PC-3 (cell line): ENCODE measurements around the gene PDE4DIP. TPM values are rescaled to one million over a fixed set of nuclear protein-coding genes. Genes with fewer than 3 reads are reported as not detected.
A peak's percentile ranks its signal among the peaks of the same experiment; 100 is the strongest.
"Not testable (repeated sequence)": the region's sequence is repeated elsewhere in the genome, so short reads cannot be mapped to it uniquely, and the experiment has no call there.

Source experiments
- ATAC-seq: fragments of 200-7000 bp; cut with Tn5 transposase; 2 replicates; pipeline ENCODE4 v1.9.1; 2020; ENCODE audit warnings: mild to moderate bottlenecking, moderate library complexity
- BruUV-seq: library from RNA; stranded (reverse); fragments of 400-500 nt; replicated peaks from 2 replicates; lab custom pipeline; 2021; lab: Mats Ljungman, UMichigan
- CTCF ChIA-PET: fragments of 300-600 bp; sonication (Branson Sonifier 250); formaldehyde crosslinking; loops from one replicate; lab custom pipeline; 2022; ENCODE audit warnings: antibody characterized with exemption; lab: Charles Lee
- POLR2A ChIA-PET: fragments of 300-600 bp; sonication (Branson Sonifier 250); formaldehyde crosslinking; loops from one replicate; lab custom pipeline; 2022; ENCODE audit warnings: antibody characterized with exemption; ENCODE audit not compliant: unreplicated experiment; lab: Charles Lee
- DNase-seq: peaks from one replicate; pipeline ENCODE4 v3.0.0-alpha.2; 2015
- H2AFZ ChIP-seq: fragments of 300-600 bp; sonication (generic); 2 replicates; pipeline ENCODE4 v1.6.0; 2016; ENCODE audit warnings: antibody characterized with exemption, low read length
- H3F3A ChIP-seq: fragments of 300-600 bp; sonication (generic); one replicate; pipeline ENCODE4 v1.6.0; 2017; ENCODE audit warnings: antibody characterized with exemption, low read length, control low read depth, mild to moderate bottlenecking; ENCODE audit not compliant: unreplicated experiment
- H3K27ac ChIP-seq: fragments of 300-600 bp; sonication (generic); 2 replicates; pipeline ENCODE4 v1.5.1; 2016; ENCODE audit warnings: mild to moderate bottlenecking, low read length
- H3K27me3 ChIP-seq: fragments of 300-600 bp; sonication (generic); 2 replicates; pipeline ENCODE4 v1.6.1; 2016; ENCODE audit warnings: low read length, mixed read lengths
- H3K36me3 ChIP-seq: fragments of 300-600 bp; sonication (generic); 2 replicates; pipeline ENCODE4 v1.6.1; 2016; ENCODE audit warnings: low read depth, mixed run types, low read length, mixed read lengths
- H3K4me1 ChIP-seq: fragments of 300-600 bp; sonication (generic); 2 replicates; pipeline ENCODE4 v1.5.1; 2016; ENCODE audit warnings: low read length; ENCODE audit not compliant: insufficient read depth
- H3K4me2 ChIP-seq: fragments of 300-600 bp; sonication (generic); 2 replicates; pipeline ENCODE4 v1.6.0; 2016; ENCODE audit warnings: low read length
- H3K4me3 ChIP-seq: fragments of 300-600 bp; sonication (generic); 2 replicates; pipeline ENCODE4 v1.5.1; 2016; ENCODE audit warnings: mild to moderate bottlenecking, low read length, mixed read lengths
- H3K79me2 ChIP-seq: fragments of 300-600 bp; sonication (generic); 2 replicates; pipeline ENCODE4 v1.6.1; 2017; ENCODE audit warnings: low read length, mixed read lengths
- H3K9ac ChIP-seq: fragments of 300-600 bp; sonication (generic); 2 replicates; pipeline ENCODE4 v1.6.0; 2016; ENCODE audit warnings: mild to moderate bottlenecking, low read length
- H3K9me2 ChIP-seq: fragments of 300-600 bp; sonication (generic); replicated peaks from 2 replicates; pipeline ENCODE4 v1.6.1; 2016; ENCODE audit warnings: mixed run types, low read length, mixed read lengths
- H3K9me3 ChIP-seq: fragments of 300-600 bp; sonication (generic); 2 replicates; pipeline ENCODE4 v1.6.1; 2016; ENCODE audit warnings: low read length, mixed read lengths
- H4K20me1 ChIP-seq: fragments of 300-600 bp; sonication (generic); 2 replicates; pipeline ENCODE4 v1.6.1; 2016; ENCODE audit warnings: low read length, mixed read lengths
- intact Hi-C: fragments of 100-400 bp; cut with micrococcal nuclease; formaldehyde crosslinking; loops from 2 replicates; pipeline ENCODE4 v1.9.0; 2023
- total RNA-seq: library from RNA; depleted of rRNA; stranded (reverse); fragments of >200 nt; gene quantifications from 2 replicates; pipeline ENCODE4 v1.2.3, GENCODE V29; 2014

PDE4DIP gene
- total RNA-seq, 1 experiment from 2014 or later: 20.1 TPM

GRCh38 chr1:148975866-148976537 lies 131.8 kb downstream of the PDE4DIP start:
- TSS peak; percentile 68 for BruUV-seq
- DNase-seq: peak; percentile 61
- peak overlapping the region; percentile 47 for H3K9ac ChIP-seq
- H3K79me2 ChIP-seq, H3K4me3 ChIP-seq, H3K9me2 ChIP-seq, H3K27me3 ChIP-seq, H3K9me3 ChIP-seq, H3F3A ChIP-seq, H2AFZ ChIP-seq, H3K4me1 ChIP-seq, H4K20me1 ChIP-seq, CTCF ChIA-PET, intact Hi-C loops, POLR2A ChIA-PET: not testable (repeated sequence)
- peak; percentile 58 for ATAC-seq
- H3K27ac ChIP-seq: peak overlapping the region; percentile 91
- peak overlapping the region; percentile 80 for H3K4me2 ChIP-seq
- H3K36me3 ChIP-seq: peaks cover 19% of the 10 kb centered on the region

GRCh38 chr1:148977785-148978184 lies 133.6 kb downstream of the PDE4DIP start:
- H3K9me2 ChIP-seq, H3K4me2 ChIP-seq, BruUV-seq, H3K79me2 ChIP-seq, H3F3A ChIP-seq, H4K20me1 ChIP-seq, POLR2A ChIA-PET, H3K27me3 ChIP-seq, H3K4me1 ChIP-seq, CTCF ChIA-PET, intact Hi-C loops, H2AFZ ChIP-seq, H3K27ac ChIP-seq, ATAC-seq, H3K9me3 ChIP-seq, H3K9ac ChIP-seq, DNase-seq, H3K4me3 ChIP-seq: not testable (repeated sequence)
- H3K36me3 ChIP-seq: peaks cover 27% of the 10 kb centered on the region

- H3K4me1 ChIP-seq, H3K36me3 ChIP-seq, H4K20me1 ChIP-seq, ATAC-seq, H3K9ac ChIP-seq, POLR2A ChIA-PET, H3K4me2 ChIP-seq, H3K27ac ChIP-seq, H3K9me2 ChIP-seq, H3K9me3 ChIP-seq, intact Hi-C loops, H3K27me3 ChIP-seq, CTCF ChIA-PET, BruUV-seq, DNase-seq, H3K4me3 ChIP-seq, H2AFZ ChIP-seq, H3F3A ChIP-seq, H3K79me2 ChIP-seq: not testable (repeated sequence)
Observed at GRCh38 chr1:148989378-148989777, 145.2 kb downstream of the PDE4DIP start.

GRCh38 chr1:148990233-148990788 lies 146.1 kb downstream of the PDE4DIP start:
- H3K4me1 ChIP-seq, POLR2A ChIA-PET, H3K36me3 ChIP-seq, H3K9me2 ChIP-seq, H2AFZ ChIP-seq, BruUV-seq, H3K27ac ChIP-seq, H3K9ac ChIP-seq, H4K20me1 ChIP-seq, H3K27me3 ChIP-seq, ATAC-seq, H3K4me2 ChIP-seq, H3K4me3 ChIP-seq, CTCF ChIA-PET, H3F3A ChIP-seq, DNase-seq, H3K79me2 ChIP-seq, intact Hi-C loops, H3K9me3 ChIP-seq: not testable (repeated sequence)

- H3K36me3 ChIP-seq, H3K9me2 ChIP-seq, H2AFZ ChIP-seq, ATAC-seq, H3K9me3 ChIP-seq, CTCF ChIA-PET, H3K4me2 ChIP-seq, intact Hi-C loops, H3K9ac ChIP-seq, DNase-seq, H3F3A ChIP-seq, H3K4me3 ChIP-seq, BruUV-seq, H3K79me2 ChIP-seq, H4K20me1 ChIP-seq, H3K27me3 ChIP-seq, H3K4me1 ChIP-seq, POLR2A ChIA-PET: not testable (repeated sequence)
- peak overlapping the region; percentile 69 for H3K27ac ChIP-seq
Observed at GRCh38 chr1:148991818-148992217, 147.6 kb downstream of the PDE4DIP start.

GRCh38 chr1:148992364-148992763 lies 148.1 kb downstream of the PDE4DIP start:
- H3K9me2 ChIP-seq, H3K79me2 ChIP-seq, H3K27me3 ChIP-seq, H2AFZ ChIP-seq, H3K4me1 ChIP-seq, POLR2A ChIA-PET, H3K36me3 ChIP-seq, BruUV-seq, H3K4me2 ChIP-seq, DNase-seq, H4K20me1 ChIP-seq, H3K9me3 ChIP-seq, intact Hi-C loops, H3F3A ChIP-seq, H3K9ac ChIP-seq, CTCF ChIA-PET, H3K27ac ChIP-seq, H3K4me3 ChIP-seq: not testable (repeated sequence)
- peak; percentile 72 for ATAC-seq
